Measurements from ENCODE around the gene ARHGEF7. TPM values are rescaled to one million over a fixed set of nuclear protein-coding genes. Genes with fewer than 3 reads are reported as not detected.

Gene ARHGEF7
- total RNA-seq, 2 donors from 2014 or later: 57.9 to 97.3 TPM

- peak; percentile 24 for DNase-seq (ENCODE audit: low spot score)
- WGBS: 2% methylated on average over 56 of the region's 56 CpGs
- Histone ChIP-seq H3K27me3 (replicated peaks; ENCODE audit: insufficient read depth) (no peaks in the 10 kb centered on the region), H3K27ac (peak overlapping the region; percentile 78 to 82), H3K4me3 (peak overlapping the region; percentile 50 to 57), H3K36me3 (no peaks in the 10 kb centered on the region), H3K9me3 (no peaks in the 10 kb centered on the region), H3K4me1 (replicated peaks) (no peaks in the 10 kb centered on the region)
- TF ChIP-seq CTCF (IDR thresholded peaks at IDR 0.05) (no peak), POLR2A (IDR thresholded peaks at IDR 0.05) (no peak), POLR2AphosphoS5 (IDR thresholded peaks at IDR 0.05) (no peak)
- intact Hi-C loops (cut with DNase I): no loop called here
Measured at GRCh38 chr13:111114362-111115060, 599 bp upstream of the ARHGEF7 start.

GRCh38 chr13:111115965-111116521 is 933 bp downstream of the ARHGEF7 start:
- Histone ChIP-seq H3K36me3 (no peaks in the 10 kb centered on the region), H3K4me3 (peak overlapping the region; percentile 50 to 57), H3K4me1 (replicated peaks) (no peaks in the 10 kb centered on the region), H3K27me3 (replicated peaks; ENCODE audit: insufficient read depth) (no peaks in the 10 kb centered on the region), H3K27ac (peak overlapping the region; percentile 78 to 82), H3K9me3 (no peaks in the 10 kb centered on the region)
- intact Hi-C loops (cut with DNase I): no loop called here
- 2% methylated on average over 39 of the region's 39 CpGs for WGBS
- no peak for DNase-seq (ENCODE audit: low spot score)
- TF ChIP-seq POLR2A (IDR thresholded peaks at IDR 0.05) (no peak), CTCF (IDR thresholded peaks at IDR 0.05) (no peak), POLR2AphosphoS5 (IDR thresholded peaks at IDR 0.05) (no peak)

- intact Hi-C loops (cut with DNase I): no loop called here
- no peaks in the 10 kb centered on the region for H3K9me3 ChIP-seq
- WGBS: 98% methylated on average over 1 of the region's 1 CpG
- no peak for DNase-seq (ENCODE audit: low spot score)
- peak overlapping the region in 1 of 2 donors; percentile 78 for H3K27ac ChIP-seq
- no peaks in the 10 kb centered on the region for H3K4me1 ChIP-seq (replicated peaks)
- no peaks in the 10 kb centered on the region for H3K36me3 ChIP-seq
- no peak overlapping the region for H3K4me3 ChIP-seq
- TF ChIP-seq POLR2AphosphoS5 (IDR thresholded peaks at IDR 0.05) (no peak), CTCF (IDR thresholded peaks at IDR 0.05) (no peak), POLR2A (IDR thresholded peaks at IDR 0.05) (no peak)
- no peaks in the 10 kb centered on the region for H3K27me3 ChIP-seq (replicated peaks; ENCODE audit: insufficient read depth)
Measured at GRCh38 chr13:111116856-111117255, 1.7 kb downstream of the ARHGEF7 start.

- H3K4me1 ChIP-seq (replicated peaks): no peaks in the 10 kb centered on the region
- H3K27me3 ChIP-seq (replicated peaks; ENCODE audit: insufficient read depth): no peaks in the 10 kb centered on the region
- TF ChIP-seq CTCF (IDR thresholded peaks at IDR 0.05) (no peak), POLR2A (IDR thresholded peaks at IDR 0.05) (no peak), POLR2AphosphoS5 (IDR thresholded peaks at IDR 0.05) (no peak)
- H3K9me3 ChIP-seq: no peaks in the 10 kb centered on the region
- H3K27ac ChIP-seq: no peak overlapping the region
- intact Hi-C loops (cut with DNase I): no loop called here
- DNase-seq (ENCODE audit: low spot score): no peak
- no peaks in the 10 kb centered on the region for H3K36me3 ChIP-seq
- no peak overlapping the region for H3K4me3 ChIP-seq
- 84% methylated on average over 5 of the region's 5 CpGs for WGBS
Measured at GRCh38 chr13:111117289-111117688, 2.2 kb downstream of the ARHGEF7 start.

- H3K27me3 ChIP-seq (replicated peaks; ENCODE audit: insufficient read depth): no peaks in the 10 kb centered on the region
- no peak overlapping the region for H3K4me3 ChIP-seq
- 87% methylated on average over 10 of the region's 10 CpGs for WGBS
- no peaks in the 10 kb centered on the region for H3K4me1 ChIP-seq (replicated peaks)
- H3K9me3 ChIP-seq: no peaks in the 10 kb centered on the region
- intact Hi-C loops (cut with DNase I): no loop called here
- no peak overlapping the region for H3K27ac ChIP-seq
- no peak for DNase-seq (ENCODE audit: low spot score)
- no peak for TF ChIP-seq POLR2AphosphoS5 (IDR thresholded peaks at IDR 0.05)
- no peak for TF ChIP-seq CTCF (IDR thresholded peaks at IDR 0.05)
- TF ChIP-seq POLR2A (IDR thresholded peaks at IDR 0.05): no peak
- H3K36me3 ChIP-seq: no peaks in the 10 kb centered on the region
Measured at GRCh38 chr13:111117961-111118360, 2.9 kb downstream of the ARHGEF7 start.
